HG03442 (cell line): ENCODE results near the gene TTLL12.

Experiments
- ATAC-seq: cut with Tn5 transposase; IDR thresholded peaks from one replicate; pipeline ENCODE4 v1.9.1; 2021; ENCODE audit warnings: mild to moderate bottlenecking, moderate library complexity; ENCODE audit not compliant: unreplicated experiment

Gene TTLL12

DNA sequence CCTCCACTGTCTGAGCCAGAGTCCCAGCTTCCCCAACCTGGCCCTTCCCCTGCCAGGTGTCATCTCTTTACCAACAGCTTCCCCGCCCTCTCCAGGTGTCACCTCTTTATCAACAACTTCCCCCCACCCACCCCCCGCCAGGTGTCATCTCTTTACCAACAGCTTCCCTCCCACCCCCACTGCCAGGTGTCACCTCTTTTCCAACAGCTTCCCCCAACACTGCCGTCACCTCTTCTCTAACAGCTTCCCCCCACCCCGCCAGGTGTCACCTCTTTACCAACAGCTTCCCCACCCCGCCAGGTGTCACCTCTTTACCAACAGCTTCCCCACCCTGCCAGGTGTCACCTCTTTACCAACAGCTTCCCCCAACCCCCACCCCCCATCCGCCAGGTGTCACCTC, 29.8 kb upstream of the TTLL12 start:
- ATAC-seq = no peak

GRCh38 chr22:43213962-43214361, 27.0 kb upstream of the TTLL12 start:
- no peak for ATAC-seq

- no peak for ATAC-seq
These were observed 26.1 kb upstream of the TTLL12 start for GRCh38 chr22:43213051-43213450.

DNA sequence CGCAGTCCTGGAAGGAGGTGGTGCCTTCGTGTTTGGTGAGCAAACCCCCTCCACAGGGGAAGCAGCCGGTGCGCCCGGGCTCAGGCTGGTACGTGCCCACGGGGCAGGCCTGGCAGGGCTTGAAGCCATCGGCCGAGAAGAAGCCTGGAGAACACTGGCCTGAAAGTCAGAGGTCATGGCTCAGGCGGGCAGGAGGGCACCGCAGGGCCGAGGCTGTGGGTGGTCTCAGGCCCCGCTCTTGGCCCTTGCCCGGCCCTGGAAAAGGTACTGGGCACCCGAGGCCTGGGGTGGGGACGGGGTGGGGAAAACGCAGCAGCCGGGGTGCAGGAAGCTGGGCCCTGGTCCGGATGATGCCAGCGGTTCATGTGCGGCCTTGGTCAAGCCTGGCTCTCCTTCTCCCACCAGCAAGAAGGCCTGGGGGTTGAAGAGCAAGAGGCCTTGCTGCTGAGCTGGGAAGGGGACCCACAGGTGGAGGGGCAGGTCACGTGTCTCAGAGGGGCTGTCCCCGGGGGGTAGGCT, 25.6 kb upstream of the TTLL12 start:
- no peak for ATAC-seq

DNA sequence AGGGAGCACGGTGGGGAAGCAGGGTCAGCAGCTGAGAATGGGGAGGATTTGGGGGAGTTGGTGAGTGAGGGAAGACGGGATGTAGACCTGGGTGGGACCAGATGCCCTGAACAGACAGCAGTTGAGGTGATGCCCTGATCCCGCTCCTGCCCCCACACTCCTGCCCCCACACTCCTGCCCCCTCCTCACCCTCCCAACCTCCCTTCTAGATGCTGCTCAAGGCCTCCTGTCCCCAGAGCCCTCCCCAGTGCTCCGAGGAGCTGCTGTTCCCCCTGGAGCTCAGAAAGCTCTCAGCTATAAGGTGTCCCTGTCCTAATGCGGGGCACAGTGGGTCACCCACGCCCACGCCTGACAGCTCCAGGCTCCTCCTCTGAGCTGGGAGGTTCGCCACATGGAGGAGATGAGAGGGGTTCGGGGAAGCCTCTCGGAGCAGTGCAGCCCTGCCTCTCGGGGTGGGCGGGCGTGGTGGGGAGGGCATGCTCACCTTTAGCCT, 25.1 kb upstream of the TTLL12 start:
- no peak for ATAC-seq

GRCh38 chr22:43210631-43211515, 23.9 kb upstream of the TTLL12 start:
- no peak for ATAC-seq

DNA sequence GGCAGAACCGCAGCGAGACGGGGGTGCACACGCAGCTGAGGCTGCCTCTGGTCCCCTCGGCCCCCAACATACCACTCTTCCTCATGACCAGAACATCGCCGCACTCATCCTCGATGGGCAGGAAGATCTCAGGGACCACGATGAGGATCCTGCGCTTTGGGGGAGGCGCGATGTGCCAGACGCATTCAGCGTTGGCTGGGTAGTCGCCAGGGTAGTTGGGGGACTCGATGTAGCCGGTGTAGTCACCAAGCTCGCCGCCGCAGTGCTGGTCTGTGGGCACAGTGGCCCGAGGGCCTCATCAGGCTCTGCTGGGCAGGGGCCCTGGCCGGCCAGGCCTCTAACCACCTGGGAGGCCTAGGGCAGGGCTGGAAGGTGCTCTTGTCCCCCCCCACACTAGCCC, 23.0 kb upstream of the TTLL12 start:
- ATAC-seq = no peak

- no peak for ATAC-seq
These were observed 22.6 kb upstream of the TTLL12 start for GRCh38 chr22:43209523-43209890.

DNA sequence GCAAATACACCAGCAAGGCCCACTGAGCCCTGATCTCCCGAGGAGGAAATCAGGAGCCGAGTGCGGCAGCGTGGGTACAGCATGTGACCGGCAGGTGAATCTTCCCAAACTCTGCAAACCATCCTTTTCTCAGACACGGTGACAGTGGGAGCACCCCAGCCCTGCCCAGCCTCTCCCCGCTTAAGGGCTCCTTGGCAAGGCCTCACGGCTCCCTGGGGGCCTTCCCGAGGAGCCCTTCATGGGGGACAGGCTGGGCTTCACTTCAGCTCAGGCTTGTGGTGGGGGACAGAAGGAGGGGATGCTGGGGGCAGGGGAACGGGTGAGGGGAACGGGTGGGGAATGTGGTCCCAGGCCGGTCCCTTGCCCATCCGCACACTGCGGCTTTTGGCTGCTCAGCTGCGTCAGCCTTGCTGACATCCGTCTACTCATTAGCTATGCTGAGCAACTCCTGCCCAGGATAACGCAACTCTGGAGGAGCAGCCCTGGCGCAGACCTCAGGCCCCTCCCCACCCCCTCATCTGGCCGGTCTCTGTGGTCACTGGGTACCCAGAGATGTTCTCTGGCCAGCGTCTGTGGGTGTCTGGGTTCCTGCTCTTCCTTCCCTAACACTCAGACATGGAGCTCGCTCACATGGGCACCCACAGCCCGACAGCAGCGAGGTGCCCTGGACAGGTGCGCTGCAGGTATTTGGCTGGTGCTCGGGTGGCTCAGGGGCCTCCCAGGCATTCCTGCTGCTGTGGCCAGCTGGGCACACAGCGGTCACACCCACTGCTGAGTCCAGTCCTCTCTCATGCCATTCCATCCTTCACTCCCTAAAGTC, 22.0 kb upstream of the TTLL12 start:
- ATAC-seq = no peak

DNA sequence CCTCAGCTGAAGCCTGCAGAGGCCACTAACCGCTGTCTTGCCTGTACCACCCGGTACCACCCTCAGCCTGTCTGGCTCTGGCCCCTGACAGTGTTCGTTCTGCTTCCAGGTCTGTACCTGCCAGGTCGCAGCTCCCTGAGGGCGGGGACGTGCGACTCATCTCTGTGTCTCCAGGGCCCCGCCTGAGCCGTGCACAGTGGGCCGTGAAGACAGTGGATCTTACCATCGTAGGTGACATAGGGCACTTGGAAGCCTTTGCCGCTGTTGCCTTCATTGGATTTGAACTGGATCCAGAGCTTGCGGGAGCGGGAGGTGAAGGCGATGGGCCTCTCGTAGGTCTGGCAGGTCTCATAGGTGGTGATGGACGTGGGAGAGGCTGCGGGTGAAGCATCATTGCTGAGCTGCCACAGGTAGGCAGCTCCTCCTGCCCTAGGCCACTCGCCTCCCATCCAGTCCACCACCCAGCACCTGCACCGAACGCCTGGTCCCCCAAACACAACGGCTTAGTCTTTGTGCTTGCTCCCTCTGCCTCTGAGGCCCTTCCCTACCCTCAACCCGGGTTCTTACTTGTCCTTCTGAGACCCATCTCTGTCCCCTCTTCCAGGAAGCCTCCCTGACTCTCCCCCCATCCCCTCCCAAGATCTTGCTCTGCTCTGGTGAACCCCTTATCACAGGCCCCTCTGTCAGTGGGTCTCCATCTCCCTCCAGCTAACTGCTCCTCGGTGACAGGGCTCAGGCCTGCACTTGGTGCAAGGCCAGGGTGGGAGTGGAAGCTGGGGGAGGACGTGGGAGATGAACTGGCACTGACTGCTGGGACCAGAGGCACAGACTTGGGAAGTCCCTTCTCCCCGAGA, 21.1 kb upstream of the TTLL12 start:
- ATAC-seq = no peak

DNA sequence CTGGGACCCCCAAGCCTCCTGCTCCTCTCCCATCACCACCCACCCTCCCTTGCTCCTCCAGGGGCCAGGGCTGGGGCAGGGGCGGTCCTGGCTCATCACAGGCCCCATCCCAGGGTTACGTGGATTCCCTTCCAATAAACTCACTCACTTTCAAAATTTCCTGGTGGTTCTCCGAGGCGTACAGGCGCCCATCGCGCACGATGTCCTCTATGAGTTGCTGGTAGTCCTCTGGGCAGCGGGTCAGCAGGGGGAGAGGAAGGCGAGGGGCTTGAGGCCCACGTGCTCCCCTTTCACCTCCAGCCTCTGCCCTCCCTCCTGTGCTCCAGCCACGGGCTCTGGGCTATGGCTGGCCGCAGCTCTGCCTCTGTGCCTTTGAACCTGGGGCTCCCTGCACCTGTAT, 20.5 kb upstream of the TTLL12 start:
- ATAC-seq = no peak

- ATAC-seq = no peak
These were observed 19.7 kb upstream of the TTLL12 start for GRCh38 chr22:43206509-43207161.

- ATAC-seq = no peak
These were observed 19.0 kb upstream of the TTLL12 start for GRCh38 chr22:43205748-43206508.

- no peak for ATAC-seq
These were observed 18.3 kb upstream of the TTLL12 start for GRCh38 chr22:43205261-43205691.

GRCh38 chr22:43203471-43203981, 16.6 kb upstream of the TTLL12 start:
- ATAC-seq = no peak

- ATAC-seq = no peak
These were observed 15.9 kb upstream of the TTLL12 start for GRCh38 chr22:43202756-43203410.

- ATAC-seq = no peak
These were observed 15.4 kb upstream of the TTLL12 start for GRCh38 chr22:43202326-43202725.

GRCh38 chr22:43201486-43202219, 14.7 kb upstream of the TTLL12 start:
- ATAC-seq = no peak
